Stimulated activated memory B cell treated with anti-CD40 and anti-IgM and Interleukin-4, amounts not matched to agents 10 μg/mL and 1 μg/mL and 100 μg/mL, for 72 hours (primary cell): ENCODE measurements around the gene MAPK8IP1.

Experiments used
- ATAC-seq: fragments of 150-1000 bp; cut with Tn5 transposase; 2 replicates; pipeline ENCODE4 v1.10.0; 2021
- H3K27ac Mint-ChIP-seq: one replicate; pipeline ENCODE4 v1.8.0; 2022; ENCODE audit warnings: mild to moderate bottlenecking, mixed read lengths
- H3K27me3 Mint-ChIP-seq: one replicate; pipeline ENCODE4 v1.8.0; 2022; ENCODE audit warnings: mixed read lengths
- H3K36me3 Mint-ChIP-seq: one replicate; pipeline ENCODE4 v1.8.0; 2022; ENCODE audit warnings: mixed read lengths
- H3K4me1 Mint-ChIP-seq: one replicate; pipeline ENCODE4 v1.8.0; 2022; ENCODE audit warnings: mixed read lengths
- H3K4me3 Mint-ChIP-seq: one replicate; pipeline ENCODE4 v1.8.0; 2022; ENCODE audit warnings: mild to moderate bottlenecking, moderate library complexity, mixed read lengths
- H3K9me3 Mint-ChIP-seq: one replicate; pipeline ENCODE4 v1.8.0; 2022; ENCODE audit warnings: mixed read lengths

Gene MAPK8IP1

GRCh38 chr11:45906965-45907611, 21.6 kb downstream of the MAPK8IP1 start, which contains the start of gene FREY1:
Gene FREY1 (minus strand): TSS chr11:45907271. CDS start chr11:45907245, 26 bp downstream.
- peaks cover 28% of the 10 kb centered on the region for H3K36me3 Mint-ChIP-seq
- no peaks in the 10 kb centered on the region for H3K27me3 Mint-ChIP-seq
- peak within 1 kb of the TSS; percentile 4 for H3K27ac Mint-ChIP-seq
- ATAC-seq, result no peak
- no peak within 1 kb of the TSS for H3K4me3 Mint-ChIP-seq
- H3K4me1 Mint-ChIP-seq, result peaks cover 23% of the 10 kb centered on the region
- H3K9me3 Mint-ChIP-seq, result no peaks in the 10 kb centered on the region

DNA sequence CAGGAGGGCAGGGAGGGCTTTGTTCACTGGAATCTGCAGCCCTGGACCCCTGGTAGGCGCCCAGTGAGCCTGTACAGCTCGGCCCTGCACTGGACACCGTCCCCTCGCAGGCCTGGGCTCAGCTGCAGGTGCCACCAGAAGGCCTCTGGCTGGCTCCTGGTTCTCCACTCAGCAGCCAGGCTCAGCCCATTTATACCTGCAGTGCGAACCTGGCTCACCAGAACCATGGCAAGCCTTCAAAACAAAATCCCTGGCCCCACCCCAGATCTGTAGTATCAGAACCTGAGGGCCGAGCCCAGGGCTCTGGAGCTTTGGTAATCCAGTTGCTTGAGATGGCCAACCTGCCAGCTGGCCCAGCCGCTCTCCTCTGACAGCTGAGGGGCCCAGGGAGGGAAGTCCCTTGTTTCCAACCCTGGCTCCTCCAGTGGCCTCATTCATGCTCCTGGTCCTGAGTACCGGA, 22.5 kb downstream of the MAPK8IP1 start:
- Mint-ChIP-seq H3K27ac (no peak overlapping the region), H3K4me1 (peaks cover 23% of the 10 kb centered on the region), H3K9me3 (no peaks in the 10 kb centered on the region), H3K27me3 (no peaks in the 10 kb centered on the region), H3K36me3 (peaks cover 28% of the 10 kb centered on the region), H3K4me3 (no peak overlapping the region)
- ATAC-seq, result no peak

- no peaks in the 10 kb centered on the region for H3K27me3 Mint-ChIP-seq
- H3K27ac Mint-ChIP-seq, result no peak overlapping the region
Measured at GRCh38 chr11:45909594-45910475, 24.4 kb downstream of the MAPK8IP1 start.

GRCh38 chr11:45910623-45911022, 25.2 kb downstream of the MAPK8IP1 start:
- no peak overlapping the region for H3K4me3 Mint-ChIP-seq
- H3K27ac Mint-ChIP-seq, result no peak overlapping the region
- ATAC-seq, result no peak
- H3K4me1 Mint-ChIP-seq, result peaks cover 34% of the 10 kb centered on the region
- peaks cover 48% of the 10 kb centered on the region for H3K36me3 Mint-ChIP-seq
- no peaks in the 10 kb centered on the region for H3K27me3 Mint-ChIP-seq
- no peaks in the 10 kb centered on the region for H3K9me3 Mint-ChIP-seq

More at GRCh38 chr11:45909594-45910475, 24.4 kb downstream of the MAPK8IP1 start:
- Mint-ChIP-seq H3K36me3 (peaks cover 44% of the 10 kb centered on the region), H3K4me1 (peaks cover 29% of the 10 kb centered on the region), H3K4me3 (no peak overlapping the region), H3K9me3 (no peaks in the 10 kb centered on the region)
- no peak for ATAC-seq

DNA sequence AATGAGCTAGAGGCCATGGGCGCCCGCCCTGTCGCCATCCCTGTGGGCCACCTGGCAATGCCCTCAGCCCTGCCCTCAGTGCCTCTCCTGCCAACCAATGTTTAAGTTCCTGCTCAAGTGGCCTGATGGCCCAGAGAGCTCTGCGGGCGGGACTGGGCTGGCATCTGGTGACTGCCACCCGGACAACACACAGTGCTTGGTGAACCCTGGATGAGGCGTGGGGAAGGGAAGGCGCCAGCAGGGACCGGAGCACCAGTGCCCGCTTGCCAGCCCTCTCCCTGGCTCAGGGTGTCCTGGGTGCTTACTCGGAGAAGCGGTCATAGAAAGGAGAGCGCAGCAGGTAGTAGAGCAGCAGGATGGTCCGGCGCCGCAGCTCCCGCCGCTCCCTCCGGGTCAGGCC, 28.1 kb downstream of the MAPK8IP1 start:
- Mint-ChIP-seq H3K9me3 (no peaks in the 10 kb centered on the region), H3K27ac (no peak overlapping the region), H3K4me3 (no peak overlapping the region), H3K27me3 (no peaks in the 10 kb centered on the region), H3K4me1 (peaks cover 33% of the 10 kb centered on the region), H3K36me3 (peaks cover 57% of the 10 kb centered on the region)
- no peak for ATAC-seq

DNA sequence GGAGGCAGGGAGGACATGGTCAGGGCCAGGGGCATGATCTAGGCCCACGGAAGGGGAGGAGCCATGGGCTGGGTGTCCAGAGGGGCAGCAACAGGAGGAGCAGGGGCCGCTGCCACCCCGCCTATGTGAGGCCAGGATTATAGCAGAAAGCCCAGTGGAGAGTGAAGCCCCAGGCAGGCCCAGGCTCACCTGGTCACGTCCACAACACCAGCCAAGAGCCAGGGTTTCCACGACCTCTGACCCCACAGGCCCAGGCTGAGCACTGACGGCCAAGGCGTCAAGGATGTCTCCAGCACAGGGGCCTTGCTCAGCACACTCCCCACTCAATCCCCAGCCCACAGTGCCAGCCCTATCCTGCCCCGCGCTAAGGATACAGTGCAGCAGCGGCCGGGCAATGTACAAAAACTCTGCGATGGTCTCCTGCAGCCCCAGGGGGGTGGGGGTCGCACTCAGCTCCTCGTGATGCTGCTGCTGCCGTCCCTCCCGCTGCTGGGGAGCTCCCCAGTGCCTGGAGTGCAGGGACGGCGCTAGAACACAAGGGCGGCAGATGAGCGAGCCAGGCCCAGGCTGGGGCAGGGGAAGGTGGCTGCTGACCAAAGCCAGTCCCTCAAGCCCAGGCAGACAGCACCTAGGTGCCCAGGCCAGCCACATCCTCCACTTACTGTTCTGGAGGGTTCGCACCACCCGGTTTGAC, 28.6 kb downstream of the MAPK8IP1 start:
- no peaks in the 10 kb centered on the region for H3K27me3 Mint-ChIP-seq
- no peak overlapping the region for H3K4me3 Mint-ChIP-seq
- peaks cover 34% of the 10 kb centered on the region for H3K4me1 Mint-ChIP-seq
- H3K27ac Mint-ChIP-seq, result no peak overlapping the region
- H3K9me3 Mint-ChIP-seq, result no peaks in the 10 kb centered on the region
- H3K36me3 Mint-ChIP-seq, result peaks cover 57% of the 10 kb centered on the region
- no peak for ATAC-seq

- Mint-ChIP-seq H3K27ac (no peak overlapping the region), H3K27me3 (no peaks in the 10 kb centered on the region), H3K4me1 (peaks cover 48% of the 10 kb centered on the region), H3K36me3 (peaks cover 45% of the 10 kb centered on the region), H3K4me3 (peak overlapping the region; percentile 2), H3K9me3 (no peaks in the 10 kb centered on the region)
- no peak for ATAC-seq
Measured at GRCh38 chr11:45915446-45915845, 30.0 kb downstream of the MAPK8IP1 start.

DNA sequence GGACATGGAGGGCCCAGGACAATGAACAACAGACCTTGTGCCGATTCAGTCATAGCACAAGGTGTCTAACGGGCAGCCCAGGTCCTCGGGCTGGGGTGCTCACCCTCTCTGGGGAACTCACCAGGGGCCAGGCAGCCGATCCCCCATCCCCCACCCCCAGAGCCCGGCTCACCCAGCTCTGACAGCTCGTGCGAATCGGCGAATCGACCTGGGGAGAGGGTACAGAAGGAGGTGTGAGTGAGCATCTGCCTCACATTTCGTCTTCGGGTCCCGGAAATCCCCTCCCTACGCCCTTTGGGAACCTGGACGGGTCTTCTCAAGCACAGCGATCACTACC, 31.8 kb downstream of the MAPK8IP1 start:
- no peak for ATAC-seq
- peaks cover 59% of the 10 kb centered on the region for H3K4me1 Mint-ChIP-seq
- no peaks in the 10 kb centered on the region for H3K9me3 Mint-ChIP-seq
- H3K4me3 Mint-ChIP-seq, result peak overlapping the region; percentile 89
- no peaks in the 10 kb centered on the region for H3K27me3 Mint-ChIP-seq
- H3K27ac Mint-ChIP-seq, result peak overlapping the region; percentile 85
- peaks cover 29% of the 10 kb centered on the region for H3K36me3 Mint-ChIP-seq

DNA sequence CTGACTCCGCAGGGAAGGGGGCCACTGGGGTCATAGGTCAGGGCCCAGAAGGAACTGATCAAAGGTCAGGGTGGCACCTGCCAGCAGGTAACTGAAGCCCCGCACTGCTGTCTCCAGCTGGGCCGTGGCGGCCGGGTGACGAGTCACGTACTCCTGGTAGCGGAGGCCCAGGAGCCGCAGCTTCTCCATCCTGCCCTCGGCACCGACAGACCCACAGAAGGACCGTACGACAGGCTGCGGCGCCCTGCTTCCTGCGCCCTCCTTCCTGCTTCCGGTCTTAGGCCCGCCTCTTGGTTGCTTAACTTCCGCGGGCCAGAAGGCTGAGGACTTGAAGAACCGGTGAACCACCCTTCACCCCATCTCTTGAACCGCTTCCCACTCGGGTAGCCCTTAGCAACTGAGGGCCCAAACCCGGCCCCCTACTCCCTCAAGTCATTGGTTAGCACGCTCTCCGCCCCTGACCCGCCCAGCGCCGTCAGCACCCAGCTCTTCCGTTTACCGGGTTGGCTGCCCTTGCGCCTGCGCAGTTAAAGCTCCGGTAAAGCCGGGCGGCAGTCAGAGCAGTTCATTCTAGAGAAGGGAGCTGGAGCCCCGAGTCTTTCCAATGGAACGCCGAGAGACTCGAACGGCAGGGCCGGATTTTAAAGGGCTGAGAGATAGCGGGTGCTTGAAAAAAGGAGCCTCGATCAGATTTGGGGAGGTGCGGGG, 32.3 kb downstream of the MAPK8IP1 start, which contains the start of gene PEX16:
TSS of gene PEX16 (minus strand) at position 255 of the 708 bp plus-strand sequence. CDS start at position 189, 66 bp downstream.
- H3K4me1 Mint-ChIP-seq, result peaks cover 59% of the 10 kb centered on the region

DNA sequence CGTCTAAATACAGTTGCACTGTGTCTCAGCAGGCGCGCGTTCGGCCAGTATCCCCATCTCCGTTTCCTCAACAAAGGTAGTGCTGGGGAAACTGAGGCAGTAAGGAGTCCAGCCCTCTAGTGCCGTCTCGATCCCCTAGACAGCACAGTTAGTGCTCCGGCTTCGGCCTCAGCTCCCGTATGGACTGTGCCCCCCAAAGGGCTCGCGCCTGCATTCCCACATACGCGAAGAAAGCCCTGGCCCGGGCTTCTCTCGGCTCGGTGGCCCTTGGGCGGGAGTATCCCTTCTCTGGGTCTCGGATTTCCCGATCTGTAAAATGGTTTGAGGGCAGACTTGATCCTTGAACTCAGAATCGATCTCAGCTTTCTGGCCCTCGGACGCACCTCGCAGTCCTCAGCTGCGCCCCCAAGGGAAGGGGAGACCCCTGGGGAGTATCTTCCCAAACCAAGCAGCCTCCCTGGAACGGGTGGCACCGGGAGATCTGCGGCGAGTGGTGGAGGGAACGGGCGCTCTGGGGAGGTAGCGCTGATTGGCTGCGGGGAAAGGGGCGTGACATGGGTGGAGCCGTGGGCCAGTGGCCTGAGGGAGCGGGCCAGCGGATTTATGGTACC, 33.0 kb downstream of the MAPK8IP1 start:
- peak; percentile 66 for ATAC-seq
- Mint-ChIP-seq H3K36me3 (peaks cover 24% of the 10 kb centered on the region), H3K27me3 (no peaks in the 10 kb centered on the region), H3K4me1 (peaks cover 62% of the 10 kb centered on the region), H3K9me3 (no peaks in the 10 kb centered on the region), H3K4me3 (peak overlapping the region; percentile 89), H3K27ac (peak overlapping the region; percentile 85)

More for the DNA sequence above, 32.3 kb downstream of the MAPK8IP1 start, which contains the start of gene PEX16:
- Mint-ChIP-seq H3K4me3 (peak within 1 kb of the TSS; percentile 89), H3K27me3 (no peaks in the 10 kb centered on the region), H3K36me3 (peaks cover 29% of the 10 kb centered on the region), H3K27ac (peak within 1 kb of the TSS; percentile 85), H3K9me3 (no peaks in the 10 kb centered on the region)
- peak; percentile 95 for ATAC-seq

DNA sequence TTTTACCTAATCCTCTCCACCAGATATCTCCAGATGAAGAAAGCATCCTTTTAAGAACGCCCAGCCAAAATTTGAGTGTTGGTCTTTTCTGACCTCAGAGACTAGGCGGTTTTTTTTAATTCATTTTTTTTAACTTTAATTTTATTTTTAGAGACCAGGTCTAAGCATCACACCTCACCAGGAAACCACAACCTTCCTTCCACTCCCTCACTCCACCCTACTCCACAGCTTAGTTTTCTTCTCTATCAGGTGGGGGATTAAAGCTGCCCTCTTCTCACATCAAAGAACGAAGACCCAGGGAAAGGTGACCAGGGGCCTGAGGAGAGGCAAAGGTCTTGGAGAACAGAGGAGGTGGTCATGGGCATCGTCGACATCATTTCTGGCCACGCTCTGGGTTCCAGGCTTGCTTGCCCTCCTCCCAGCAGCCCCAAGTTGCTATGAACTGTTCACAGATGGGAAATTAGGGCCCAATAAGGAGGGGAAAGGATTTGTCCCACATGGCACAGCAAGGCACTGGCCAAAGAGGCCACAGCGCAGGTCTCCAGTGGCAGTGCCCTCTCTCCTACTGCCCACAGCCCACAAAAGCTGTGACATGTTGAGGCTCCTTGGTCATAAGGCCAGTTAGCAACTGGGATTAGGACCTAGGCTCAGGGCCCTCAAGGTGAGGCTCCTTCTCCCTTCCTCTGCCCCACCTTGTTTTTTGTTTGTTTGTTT, 33.7 kb downstream of the MAPK8IP1 start:
- Mint-ChIP-seq H3K4me3 (peak overlapping the region; percentile 89), H3K27me3 (no peaks in the 10 kb centered on the region), H3K36me3 (peaks cover 19% of the 10 kb centered on the region), H3K4me1 (peaks cover 62% of the 10 kb centered on the region), H3K27ac (peak overlapping the region; percentile 85), H3K9me3 (no peaks in the 10 kb centered on the region)
- ATAC-seq, result no peak

GRCh38 chr11:45919806-45920530, 34.5 kb downstream of the MAPK8IP1 start:
- Mint-ChIP-seq H3K4me3 (peak overlapping the region; percentile 55), H3K9me3 (no peaks in the 10 kb centered on the region), H3K27ac (peak overlapping the region; percentile 85), H3K4me1 (peaks cover 70% of the 10 kb centered on the region), H3K36me3 (peaks cover 13% of the 10 kb centered on the region), H3K27me3 (no peaks in the 10 kb centered on the region)
- no peak for ATAC-seq
